ENCODE data around the gene TIE1. TPM values are rescaled to one million over a fixed set of nuclear protein-coding genes. Genes with fewer than 3 reads are reported as not detected.

The TIE1 gene
- polyA plus RNA-seq, 3 donors from 2014 or later = 8.8 to 9.2 (median 8.8) TPM

GRCh38 chr1:43305461-43305860 lies 4.7 kb downstream of the TIE1 start:
- peaks cover 2 to 13% (median 2%) of the 10 kb centered on the region in 3 donors for H3K27me3 Mint-ChIP-seq (ENCODE audit: low read depth in 3 of 3)
- no peak overlapping the region for H3K27ac Mint-ChIP-seq
- H3K4me3 Mint-ChIP-seq = no peak overlapping the region
- no peaks in the 10 kb centered on the region for H3K9me3 Mint-ChIP-seq
- H3K36me3 Mint-ChIP-seq = no peaks in the 10 kb centered on the region
- peaks cover 7% of the 10 kb centered on the region in 2 donors for H3K4me1 Mint-ChIP-seq
- no peak for DNase-seq

GRCh38 chr1:43305926-43306687 lies 5.3 kb downstream of the TIE1 start:
- Mint-ChIP-seq H3K4me3 (no peak overlapping the region), H3K27me3 (ENCODE audit: low read depth in 3 of 3) (peaks cover 2 to 13% (median 2%) of the 10 kb centered on the region in 3 donors), H3K36me3 (no peaks in the 10 kb centered on the region), H3K27ac (peak overlapping the region in 1 of 6 donors; percentile 6), H3K9me3 (no peaks in the 10 kb centered on the region), H3K4me1 (peaks cover 3% of the 10 kb centered on the region in 2 donors)
- no peak for DNase-seq

GRCh38 chr1:43306688-43307457 lies 6.1 kb downstream of the TIE1 start:
- H3K9me3 Mint-ChIP-seq = no peaks in the 10 kb centered on the region
- no peak for DNase-seq
- H3K27ac Mint-ChIP-seq = no peak overlapping the region
- H3K4me1 Mint-ChIP-seq = no peaks in the 10 kb centered on the region
- no peak overlapping the region for H3K4me3 Mint-ChIP-seq
- H3K27me3 Mint-ChIP-seq (ENCODE audit: low read depth in 3 of 3) = peaks cover 0 to 13% (median 2%) of the 10 kb centered on the region in 3 donors
- no peaks in the 10 kb centered on the region for H3K36me3 Mint-ChIP-seq

GRCh38 chr1:43307458-43308158 lies 6.8 kb downstream of the TIE1 start:
- Mint-ChIP-seq H3K36me3 (peaks cover 0 to under 1% (median 0%) of the 10 kb centered on the region in 3 donors), H3K4me1 (no peaks in the 10 kb centered on the region), H3K27me3 (ENCODE audit: low read depth in 3 of 3) (peaks cover 0 to 13% (median 2%) of the 10 kb centered on the region in 3 donors), H3K27ac (no peak overlapping the region), H3K9me3 (no peaks in the 10 kb centered on the region), H3K4me3 (no peak overlapping the region)
- DNase-seq = no peak

- no peak overlapping the region for H3K4me3 Mint-ChIP-seq
- H3K9me3 Mint-ChIP-seq = no peaks in the 10 kb centered on the region
- H3K4me1 Mint-ChIP-seq = no peaks in the 10 kb centered on the region
- H3K27me3 Mint-ChIP-seq (ENCODE audit: low read depth in 3 of 3) = peaks cover 0 to 9% (median 1%) of the 10 kb centered on the region in 3 donors
- no peak for DNase-seq
- no peak overlapping the region for H3K27ac Mint-ChIP-seq
- peaks cover 0 to 3% (median 0%) of the 10 kb centered on the region in 3 donors for H3K36me3 Mint-ChIP-seq
Observed at GRCh38 chr1:43308635-43309404, 8.0 kb downstream of the TIE1 start.

- H3K36me3 Mint-ChIP-seq = peaks cover 0 to 3% (median 0%) of the 10 kb centered on the region in 3 donors
- no peaks in the 10 kb centered on the region for H3K4me1 Mint-ChIP-seq
- H3K4me3 Mint-ChIP-seq = no peak overlapping the region
- peaks cover 0 to 9% (median 1%) of the 10 kb centered on the region in 3 donors for H3K27me3 Mint-ChIP-seq (ENCODE audit: low read depth in 3 of 3)
- no peaks in the 10 kb centered on the region for H3K9me3 Mint-ChIP-seq
- H3K27ac Mint-ChIP-seq = no peak overlapping the region
- DNase-seq = no peak
Observed at GRCh38 chr1:43309405-43310025, 8.7 kb downstream of the TIE1 start.

- no peaks in the 10 kb centered on the region for H3K4me1 Mint-ChIP-seq
- no peaks in the 10 kb centered on the region for H3K9me3 Mint-ChIP-seq
- H3K27ac Mint-ChIP-seq = no peak overlapping the region
- no peak overlapping the region for H3K4me3 Mint-ChIP-seq
- peaks cover 0 to 3% (median 0%) of the 10 kb centered on the region in 3 donors for H3K36me3 Mint-ChIP-seq
- H3K27me3 Mint-ChIP-seq (ENCODE audit: low read depth in 3 of 3) = peaks cover 0 to 8% (median 1%) of the 10 kb centered on the region in 3 donors
- no peak for DNase-seq
Observed at GRCh38 chr1:43311521-43311920, 10.7 kb downstream of the TIE1 start.

- DNase-seq = no peak
Observed at GRCh38 chr1:43312212-43312623, 11.4 kb downstream of the TIE1 start.

GRCh38 chr1:43312663-43313515 lies 12.1 kb downstream of the TIE1 start:
- Mint-ChIP-seq H3K27ac (peak overlapping the region in 1 of 6 donors; percentile 35), H3K9me3 (no peaks in the 10 kb centered on the region), H3K4me3 (no peak overlapping the region), H3K27me3 (ENCODE audit: low read depth in 3 of 3) (peaks cover 0 to 3% (median 1%) of the 10 kb centered on the region in 3 donors), H3K4me1 (no peaks in the 10 kb centered on the region), H3K36me3 (peaks cover 0 to 3% (median 0%) of the 10 kb centered on the region in 3 donors)
- no peak for DNase-seq

More at GRCh38 chr1:43312212-43312623, 11.4 kb downstream of the TIE1 start:
- Mint-ChIP-seq H3K36me3 (peaks cover 0 to 3% (median 0%) of the 10 kb centered on the region in 3 donors), H3K27me3 (ENCODE audit: low read depth in 3 of 3) (peaks cover 0 to 3% (median 1%) of the 10 kb centered on the region in 3 donors), H3K4me3 (no peak overlapping the region), H3K9me3 (no peaks in the 10 kb centered on the region), H3K27ac (peak overlapping the region in 1 of 6 donors; percentile 35), H3K4me1 (no peaks in the 10 kb centered on the region)

GRCh38 chr1:43313771-43314170 lies 13.0 kb downstream of the TIE1 start:
- Mint-ChIP-seq H3K27ac (peak overlapping the region in 1 of 6 donors; percentile 24), H3K4me3 (no peak overlapping the region)

GRCh38 chr1:43314233-43314632 lies 13.5 kb downstream of the TIE1 start:
- no peaks in the 10 kb centered on the region for H3K4me1 Mint-ChIP-seq
- peaks cover 0 to 3% (median 1%) of the 10 kb centered on the region in 3 donors for H3K27me3 Mint-ChIP-seq (ENCODE audit: low read depth in 3 of 3)
- peaks cover 0 to 3% (median 0%) of the 10 kb centered on the region in 3 donors for H3K36me3 Mint-ChIP-seq
- no peak overlapping the region for H3K4me3 Mint-ChIP-seq
- no peak for DNase-seq
- H3K27ac Mint-ChIP-seq = no peak overlapping the region
- H3K9me3 Mint-ChIP-seq = no peaks in the 10 kb centered on the region

More at GRCh38 chr1:43313771-43314170, 13.0 kb downstream of the TIE1 start:
- DNase-seq = no peak
- peaks cover 0 to 3% (median 1%) of the 10 kb centered on the region in 3 donors for H3K27me3 Mint-ChIP-seq (ENCODE audit: low read depth in 3 of 3)
- H3K9me3 Mint-ChIP-seq = no peaks in the 10 kb centered on the region
- no peaks in the 10 kb centered on the region for H3K4me1 Mint-ChIP-seq
- H3K36me3 Mint-ChIP-seq = peaks cover 0 to 3% (median 0%) of the 10 kb centered on the region in 3 donors

- peaks cover 0 to 5% (median 1%) of the 10 kb centered on the region in 3 donors for H3K27me3 Mint-ChIP-seq (ENCODE audit: low read depth in 3 of 3)
- H3K4me1 Mint-ChIP-seq = no peaks in the 10 kb centered on the region
- H3K4me3 Mint-ChIP-seq = no peak overlapping the region
- H3K9me3 Mint-ChIP-seq = no peaks in the 10 kb centered on the region
- peak overlapping the region in 1 of 6 donors; percentile 40 for H3K27ac Mint-ChIP-seq
- no peak for DNase-seq
- H3K36me3 Mint-ChIP-seq = peaks cover 0 to 5% (median 0%) of the 10 kb centered on the region in 3 donors
Observed at GRCh38 chr1:43315481-43315880, 14.7 kb downstream of the TIE1 start.
